Head of caudate nucleus (tissue), 42 donors: ENCODE measurements around the gene EFNA4.

Source experiments
- DNase-seq, 42 donors: peaks; one replicate each; pipeline versions ENCODE4 v3.0.0 to v3.0.0-alpha.2; 2020 to 2021; ENCODE audit warnings: mixed read lengths in 7 of 42
- intact Hi-C: fragments of 100-400 bp; cut with DNase I; formaldehyde crosslinking; loops from one replicate; pipeline ENCODE4 v1.15.0; 2022

Gene EFNA4

DNA sequence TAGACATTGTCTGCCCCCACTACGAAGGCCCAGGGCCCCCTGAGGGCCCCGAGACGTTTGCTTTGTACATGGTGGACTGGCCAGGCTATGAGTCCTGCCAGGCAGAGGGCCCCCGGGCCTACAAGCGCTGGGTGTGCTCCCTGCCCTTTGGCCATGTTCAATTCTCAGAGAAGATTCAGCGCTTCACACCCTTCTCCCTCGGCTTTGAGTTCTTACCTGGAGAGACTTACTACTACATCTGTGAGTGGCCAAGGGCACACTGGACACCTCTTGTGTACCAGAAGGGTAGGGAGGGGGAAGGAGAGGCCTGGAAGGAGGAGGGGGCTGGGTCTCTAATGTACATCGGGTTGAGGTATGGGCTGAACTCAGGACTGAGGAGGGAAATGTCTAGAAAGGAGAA is 3.2 kb downstream of the EFNA4 start:
- no peak for DNase-seq

DNA sequence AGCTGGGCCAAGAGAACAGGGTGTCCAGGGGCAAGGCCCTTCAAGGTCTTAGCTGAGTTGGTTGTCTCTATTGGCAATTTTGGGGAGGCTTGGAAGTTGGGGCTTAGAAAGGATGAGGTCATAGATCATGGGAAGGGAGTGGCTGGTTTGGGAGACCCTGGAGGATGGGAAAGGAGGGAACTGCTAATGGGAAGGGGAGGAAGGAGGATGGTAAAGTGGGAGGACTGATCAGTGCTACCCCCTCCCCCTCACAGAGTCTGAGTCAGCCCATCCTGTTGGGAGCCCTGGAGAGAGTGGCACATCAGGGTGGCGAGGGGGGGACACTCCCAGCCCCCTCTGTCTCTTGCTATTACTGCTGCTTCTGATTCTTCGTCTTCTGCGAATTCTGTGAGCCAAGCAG is 5.1 kb downstream of the EFNA4 start:
- no peak for DNase-seq
- intact Hi-C loops, result loop anchor here (10.0 kb wide), 1 partner anchor 64 kb away; the partner anchor contains the start of gene ZBTB7B

More for the DNA sequence above, 3.2 kb downstream of the EFNA4 start:
- intact Hi-C loops, result loop anchor here (10.0 kb wide), 1 partner anchor 62 kb away; the partner anchor contains the start of gene ZBTB7B

DNA sequence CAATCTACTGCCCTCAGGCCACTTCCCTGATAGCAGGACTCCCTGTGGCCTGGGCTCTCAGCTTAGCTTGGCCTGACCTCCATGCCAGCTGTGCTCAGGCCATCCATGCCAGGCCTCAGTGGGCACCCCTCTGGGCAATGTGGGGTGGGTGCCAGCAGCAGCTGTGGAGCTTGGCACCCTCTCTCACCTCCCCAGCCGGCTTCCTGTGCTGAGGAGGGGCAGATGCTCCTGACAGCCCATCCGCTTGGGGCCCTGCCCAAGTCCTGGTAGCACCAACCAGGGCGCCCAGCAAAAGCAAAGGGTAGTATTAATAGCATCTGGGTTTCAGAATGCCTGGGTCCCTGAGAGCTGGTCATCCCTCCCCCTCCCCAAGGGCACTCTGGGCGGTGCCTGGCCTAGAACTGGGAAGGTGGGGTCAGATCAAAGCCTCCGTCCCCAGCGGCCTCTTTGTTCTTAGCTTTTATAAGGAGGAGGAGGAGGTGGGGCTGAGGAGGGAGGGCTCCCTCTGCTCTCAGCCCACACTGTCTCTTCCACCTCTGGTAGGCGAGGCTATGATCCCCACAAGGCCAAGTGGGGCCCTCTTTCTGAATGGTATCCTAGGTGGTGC is 6.1 kb downstream of the EFNA4 start:
- peak in 11 of 42 donors; percentile 24 to 67 (median 43) for DNase-seq
- intact Hi-C loops, result loop anchor here (10.0 kb wide), 1 partner anchor 65 kb away; the partner anchor contains the start of gene ZBTB7B

DNA sequence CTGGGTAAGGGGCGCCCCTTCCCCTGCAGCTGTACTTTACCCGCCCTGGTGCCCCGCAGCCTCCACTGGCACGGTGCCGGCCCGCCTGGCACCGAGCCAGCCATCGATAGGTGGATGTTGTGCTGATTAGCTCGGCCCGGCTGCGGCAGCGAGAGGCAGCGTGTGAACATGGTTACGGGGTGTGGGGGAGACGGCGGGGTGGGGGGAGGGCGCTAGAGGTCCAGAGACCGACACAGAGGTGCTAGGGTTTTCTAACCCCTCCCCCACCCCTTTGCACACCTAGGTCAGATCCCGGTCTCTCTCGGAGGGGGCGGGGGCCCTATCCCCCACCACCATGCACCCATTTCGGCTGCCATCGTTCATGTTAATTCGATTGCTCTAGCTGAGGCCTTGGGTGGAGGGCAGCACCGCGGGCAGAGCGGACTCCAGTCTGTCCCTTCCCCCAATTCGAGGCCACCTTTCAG is 6.7 kb downstream of the EFNA4 start:
- intact Hi-C loops, result no loop called here
- DNase-seq, result peak in 6 of 42 donors; percentile 30 to 45 (median 37)

DNA sequence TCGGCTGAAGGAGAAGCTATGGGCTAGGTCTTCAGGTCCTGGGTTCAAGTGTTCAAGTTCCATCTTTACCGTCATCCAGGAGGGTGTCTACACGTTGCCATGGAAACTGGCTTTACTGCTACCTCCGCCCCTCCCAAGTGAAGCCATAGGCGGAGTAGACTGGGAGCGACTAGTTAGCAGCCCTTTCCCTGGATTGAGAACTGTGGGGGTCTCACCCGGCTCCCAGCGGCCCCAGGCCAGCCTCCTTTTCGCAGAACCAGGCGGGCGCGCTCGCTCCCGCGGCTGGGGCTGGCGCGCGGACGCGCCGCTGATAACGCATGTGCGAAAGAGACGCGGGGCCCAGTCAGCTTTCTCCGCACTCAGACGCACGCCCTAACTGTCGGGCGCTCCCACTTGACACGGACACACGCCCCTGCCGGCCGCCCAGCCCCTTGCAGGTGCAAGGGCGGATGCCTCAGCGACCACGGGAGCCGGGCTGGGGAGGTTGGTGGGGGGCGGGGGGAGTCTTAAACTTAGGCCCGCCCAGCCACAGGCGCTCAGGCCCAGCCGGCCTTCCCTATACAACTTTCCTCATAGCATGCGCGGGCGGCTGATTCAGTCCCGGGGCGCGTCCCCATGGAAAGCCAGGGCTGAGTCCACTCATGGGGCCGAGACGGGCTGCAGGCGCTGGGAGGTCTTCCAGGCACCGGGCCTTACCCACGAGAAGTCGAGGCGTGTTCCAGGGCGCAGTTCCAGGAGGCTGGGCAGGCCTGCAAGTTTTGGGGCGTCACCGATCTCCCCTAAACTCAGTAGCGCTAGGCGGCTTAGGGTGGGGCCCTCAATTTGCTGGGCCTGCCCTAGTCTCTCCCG is 7.4 kb downstream of the EFNA4 start:
- peak in 41 of 42 donors; percentile 44 to 87 (median 75) for DNase-seq
- intact Hi-C loops, result no loop called here

DNA sequence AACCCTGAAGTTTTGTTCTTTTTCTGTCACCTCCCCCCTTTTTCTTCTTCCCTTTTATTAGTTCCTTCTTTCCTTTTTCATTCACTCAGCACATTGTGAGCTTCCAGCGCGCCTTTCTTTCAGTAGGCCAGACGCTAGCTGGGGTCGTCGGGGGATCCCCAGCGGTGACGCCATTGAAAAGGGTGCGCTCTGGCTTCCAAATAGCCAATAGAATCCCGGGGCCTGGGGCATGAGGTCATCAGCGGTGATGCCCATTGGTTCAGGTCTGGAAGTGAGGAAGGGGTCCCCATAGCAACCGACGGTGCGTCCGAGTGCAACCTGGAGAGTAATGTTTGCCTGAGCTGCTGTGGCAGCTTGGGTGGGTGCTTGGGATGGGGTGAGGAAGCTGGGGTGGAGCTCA is 8.2 kb downstream of the EFNA4 start:
- intact Hi-C loops, result no loop called here
- no peak for DNase-seq

DNA sequence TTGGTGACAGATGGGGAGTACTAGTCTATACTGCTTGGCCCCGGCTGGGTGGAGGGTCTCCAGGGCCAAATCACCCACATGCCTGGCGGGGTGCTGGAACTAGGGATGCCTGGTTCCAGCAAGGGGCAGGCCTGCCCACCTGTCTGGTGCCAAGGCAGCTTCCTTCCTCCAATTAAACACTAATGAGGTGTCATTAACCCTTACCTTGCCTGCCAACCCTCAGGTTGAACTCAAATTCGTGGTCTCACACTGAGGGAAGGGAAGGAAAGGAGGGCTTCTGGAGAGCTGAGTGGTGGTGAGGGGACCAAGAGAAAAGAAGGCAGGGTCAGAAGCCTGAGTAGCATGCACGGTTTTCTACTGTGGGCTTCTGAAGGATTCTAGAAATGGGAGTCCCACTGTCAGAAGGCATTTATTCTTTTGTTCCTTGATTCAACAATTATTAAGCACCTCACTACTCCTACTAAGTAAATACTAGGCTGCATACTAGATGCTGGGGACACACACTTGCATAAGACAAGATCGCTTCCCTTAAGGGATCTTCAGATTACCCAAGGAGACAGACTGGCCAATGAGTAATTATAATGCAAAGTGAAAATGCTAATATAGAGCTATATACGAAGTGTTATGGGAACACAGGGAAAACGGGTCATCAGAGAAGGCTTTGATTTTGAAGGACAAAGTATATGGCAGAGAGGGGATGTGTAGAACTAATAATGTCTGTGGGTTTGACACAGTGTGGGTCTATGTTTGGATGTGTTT is 9.2 kb downstream of the EFNA4 start:
- intact Hi-C loops, result no loop called here

DNA sequence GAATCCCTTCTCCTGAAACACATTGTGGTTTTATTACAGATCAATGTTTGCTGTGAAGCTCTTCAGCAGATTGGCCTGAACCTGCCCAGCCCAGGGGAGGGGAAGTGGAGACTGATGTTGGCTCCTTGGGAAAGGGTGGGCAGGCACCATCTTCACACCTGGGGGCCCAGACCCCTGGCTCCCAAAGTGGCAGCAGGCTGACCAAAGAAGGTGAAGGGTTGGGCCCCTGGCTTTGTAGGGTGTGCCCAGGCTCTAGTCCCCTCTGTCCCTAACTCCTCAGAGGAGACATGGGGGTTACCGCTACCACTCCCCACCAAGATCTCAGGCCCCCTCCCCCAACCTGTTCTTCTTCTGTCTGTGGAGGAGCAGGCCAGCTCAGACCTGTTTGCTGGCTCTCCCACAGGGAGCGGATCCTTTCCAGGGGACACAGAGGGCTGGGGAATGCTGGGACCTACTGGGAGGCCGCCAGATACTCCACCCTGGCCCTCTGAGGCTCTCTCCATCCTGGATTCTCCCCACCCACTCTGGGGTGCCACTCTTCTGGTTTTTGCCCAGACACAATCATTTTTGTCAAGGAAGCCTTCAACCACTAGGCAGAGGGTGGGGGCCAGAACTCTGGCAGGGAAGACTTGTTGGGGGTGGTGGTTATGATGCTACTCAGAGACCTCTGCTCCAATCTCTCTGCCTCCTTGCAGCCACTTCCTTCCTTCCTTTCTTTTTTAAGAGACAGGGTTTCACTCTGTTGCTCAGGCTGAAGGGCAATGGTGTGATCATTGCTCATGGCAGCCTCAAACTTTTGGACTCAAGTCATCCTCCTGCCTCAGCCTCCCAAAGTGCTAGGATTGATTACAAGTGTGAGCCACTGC is 10.1 kb downstream of the EFNA4 start:
- DNase-seq, result no peak
- intact Hi-C loops, result no loop called here

More for the DNA sequence above, 9.2 kb downstream of the EFNA4 start:
- DNase-seq, result no peak

DNA sequence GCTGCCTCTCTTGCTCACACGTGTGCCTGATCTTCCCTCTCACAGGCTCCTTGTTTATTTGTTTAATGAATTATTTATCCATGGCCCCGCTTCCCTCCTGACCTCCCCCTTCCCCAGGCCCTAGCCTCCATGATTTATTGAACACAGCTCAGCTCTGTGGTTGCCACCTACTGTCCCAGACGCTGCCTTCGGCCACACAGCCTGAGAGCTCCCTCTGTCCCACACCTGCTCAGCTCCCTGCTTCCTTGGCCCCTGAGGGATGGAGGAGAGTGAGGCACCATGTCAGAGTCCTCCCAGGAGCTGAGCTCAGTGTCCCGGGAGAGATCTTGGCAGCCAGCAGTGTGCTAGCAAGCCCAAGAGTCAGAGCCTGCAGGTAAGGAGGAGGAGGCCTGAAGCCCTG is 12.0 kb downstream of the EFNA4 start:
- intact Hi-C loops, result no loop called here
- no peak for DNase-seq

DNA sequence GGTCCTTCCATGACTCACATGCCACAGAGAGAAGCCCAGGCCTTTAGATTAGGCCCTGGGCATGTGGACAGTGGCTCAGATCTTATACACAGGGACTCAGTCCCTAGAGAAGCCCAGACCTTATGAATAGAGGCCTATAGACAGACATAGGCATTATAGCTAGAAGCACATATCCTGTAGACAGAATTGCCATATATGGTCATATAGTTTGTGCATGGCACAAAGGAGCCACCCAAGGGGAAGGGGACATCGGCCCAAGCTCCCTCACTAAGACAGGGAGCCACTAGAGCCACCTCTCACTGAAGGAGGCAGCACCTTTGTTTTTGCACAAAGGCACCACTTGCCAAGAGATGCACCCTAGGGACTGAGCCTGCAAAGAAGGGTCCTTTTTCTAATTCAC is 12.8 kb downstream of the EFNA4 start:
- intact Hi-C loops, result no loop called here
- DNase-seq, result no peak

DNA sequence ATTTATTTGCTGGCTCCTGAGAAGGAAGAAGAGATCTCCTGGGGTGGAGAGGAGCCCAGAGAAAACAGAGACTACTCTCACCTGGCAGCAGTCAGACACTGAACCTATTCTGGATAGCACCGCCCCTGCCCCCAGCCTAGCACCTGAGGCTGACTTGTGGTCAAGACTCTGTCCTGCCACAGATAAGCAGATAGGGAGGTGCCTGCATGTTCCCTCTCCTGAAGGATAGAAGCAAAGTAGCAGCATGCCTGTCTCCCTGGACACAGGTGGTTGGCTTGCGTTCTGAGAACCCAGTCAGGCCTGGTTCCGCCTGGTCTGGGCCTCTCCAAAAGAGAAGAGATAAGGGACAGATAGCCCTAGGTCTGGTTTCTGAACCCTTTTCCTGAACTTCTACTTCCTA is 13.8 kb downstream of the EFNA4 start:
- intact Hi-C loops, result no loop called here
- no peak for DNase-seq

DNA sequence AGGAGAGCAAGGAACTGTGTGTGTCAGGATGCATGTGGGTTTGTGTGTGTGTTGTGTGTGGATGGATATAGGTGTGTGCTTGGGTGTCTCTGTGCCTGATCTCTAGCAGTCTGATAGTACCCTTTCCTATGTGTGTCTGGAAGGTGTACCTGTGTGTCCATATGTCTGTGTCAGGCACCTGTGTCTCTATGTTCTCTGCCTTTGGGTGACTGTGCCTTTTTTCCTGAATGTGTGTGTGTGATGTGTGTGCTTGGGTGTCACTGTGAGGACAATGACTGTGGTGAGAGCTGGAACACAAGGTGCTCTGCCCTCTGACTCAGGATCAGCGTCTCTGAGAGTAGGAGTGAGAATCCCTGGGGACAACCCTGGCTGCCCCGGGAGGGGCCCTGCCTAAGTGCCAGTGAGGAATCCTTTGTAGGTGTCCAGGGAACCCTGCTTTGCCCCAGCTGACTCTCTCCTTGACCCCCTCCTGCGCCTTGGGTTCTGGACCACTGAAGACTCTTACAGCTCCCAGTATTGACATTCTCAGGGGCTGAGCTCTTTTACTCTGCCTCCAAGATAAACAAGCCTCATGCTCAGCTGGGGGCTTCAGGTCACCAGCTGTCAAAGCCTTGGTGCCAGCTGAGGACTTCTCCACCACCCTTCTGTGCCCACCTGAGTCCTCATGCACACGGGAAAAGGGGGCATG is 14.4 kb downstream of the EFNA4 start:
- intact Hi-C loops, result no loop called here
- no peak for DNase-seq

DNA sequence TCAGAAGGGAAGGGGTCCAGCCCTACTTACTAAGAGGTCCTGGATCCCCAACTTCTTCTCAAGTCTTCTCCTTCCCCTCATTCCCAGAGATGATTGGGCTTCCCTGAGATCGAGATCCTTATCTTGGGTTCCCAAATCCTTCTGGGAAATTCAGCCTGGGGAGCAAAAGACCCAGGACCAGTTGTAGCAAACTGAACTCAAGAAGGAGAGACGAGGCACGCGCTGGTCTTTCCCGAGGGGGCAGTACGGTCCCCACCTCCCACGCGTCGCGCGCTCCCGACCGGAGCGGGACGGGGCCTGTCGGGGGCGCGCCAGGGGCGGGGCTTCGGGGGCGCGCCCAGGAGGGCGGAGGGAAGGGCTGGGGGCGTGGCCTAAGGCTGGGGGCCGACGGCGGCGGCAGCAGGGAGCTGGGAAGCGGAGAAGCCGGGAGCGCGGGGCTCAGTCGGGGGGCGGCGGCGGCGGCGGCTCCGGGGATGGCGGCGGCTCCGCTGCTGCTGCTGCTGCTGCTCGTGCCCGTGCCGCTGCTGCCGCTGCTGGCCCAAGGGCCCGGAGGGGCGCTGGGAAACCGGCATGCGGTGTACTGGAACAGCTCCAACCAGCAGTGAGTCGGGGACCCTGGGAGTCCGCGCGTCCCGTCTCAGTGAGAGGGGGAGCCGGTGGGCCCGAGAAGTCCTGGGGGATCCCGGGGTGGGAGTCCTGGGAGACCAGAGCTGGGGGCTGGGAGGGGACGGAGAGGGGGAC is 15.1 kb downstream of the EFNA4 start, which contains the start of gene EFNA3:
EFNA3 (plus strand) TSS at position 369 of the 741 bp plus-strand sequence; CDS start at position 474, 105 bp downstream.
- peak in 41 of 42 donors; percentile 60 to 93 (median 86) for DNase-seq
- intact Hi-C loops, result no loop called here

DNA sequence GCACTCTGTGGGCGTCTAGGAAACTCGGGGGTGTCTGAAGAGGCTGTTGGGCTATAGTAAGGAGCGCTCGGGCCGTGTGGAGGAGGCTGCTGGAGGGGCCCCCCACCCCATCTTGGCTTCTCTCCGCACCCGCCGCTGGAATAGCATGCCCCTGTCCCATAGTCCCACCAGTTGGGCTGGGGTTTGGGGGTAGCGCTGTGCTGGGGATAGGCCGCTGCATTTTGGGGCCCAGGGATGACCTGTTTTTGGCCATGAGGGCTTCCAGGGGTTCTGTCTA is 15.6 kb downstream of the EFNA4 start:
- no peak for DNase-seq
- intact Hi-C loops, result no loop called here

DNA sequence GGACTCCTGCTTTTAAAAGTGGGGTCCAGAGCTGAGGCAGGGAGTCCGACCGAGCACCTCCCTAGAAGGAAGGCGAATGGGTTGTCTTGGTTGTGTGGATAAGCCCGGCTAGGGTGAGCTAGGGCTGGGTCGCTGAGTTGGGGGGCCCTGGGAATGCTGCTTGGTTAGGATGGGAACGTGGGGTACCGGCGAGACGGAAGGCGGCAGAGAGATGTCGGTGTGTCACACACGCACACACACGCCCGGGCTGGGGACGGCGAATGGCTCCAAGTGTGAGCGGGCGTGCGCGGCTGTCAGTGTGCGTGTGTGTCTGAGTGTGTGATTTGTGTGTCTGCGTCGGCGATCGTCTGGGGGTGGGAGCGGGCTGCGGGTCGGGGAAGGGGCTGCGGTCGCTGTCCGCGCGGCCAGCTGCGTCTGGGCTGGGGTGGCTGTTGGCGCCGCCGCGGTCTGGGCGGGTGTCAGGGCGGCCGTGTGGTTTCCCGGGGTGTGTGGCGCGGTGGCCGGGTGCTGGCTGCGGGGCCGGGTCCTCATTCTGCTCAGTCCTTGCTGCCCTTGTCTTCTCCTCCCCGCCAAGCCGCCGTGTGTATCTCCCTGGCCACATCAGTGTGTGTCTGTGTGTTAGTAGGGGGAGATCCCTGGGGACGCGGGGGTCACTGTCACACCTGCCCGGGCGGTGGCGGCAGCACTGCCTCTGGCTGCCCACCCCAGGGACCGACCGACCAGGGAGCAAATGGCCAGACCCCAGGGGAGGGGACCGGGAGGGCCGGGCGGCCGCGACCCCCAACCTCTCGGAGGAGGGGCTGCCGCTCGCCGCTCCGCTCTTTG is 16.2 kb downstream of the EFNA4 start:
- DNase-seq, result peak in 13 of 42 donors; percentile 19 to 58 (median 37)
- intact Hi-C loops, result no loop called here
